COLO668 (cell line): ENCODE data around the gene WWOX.
A peak's percentile ranks its signal among the peaks of the same experiment; 100 is the strongest.

Experiments
- DNase-seq: peaks from one replicate; lab custom pipeline; 2025; ENCODE audit not compliant: unreplicated experiment; lab: John Stamatoyannopoulos, UW

WWOX gene

GRCh38 chr16:78140818-78141466 is 41.5 kb downstream of the WWOX start:
- DNase-seq, result no peak

DNA sequence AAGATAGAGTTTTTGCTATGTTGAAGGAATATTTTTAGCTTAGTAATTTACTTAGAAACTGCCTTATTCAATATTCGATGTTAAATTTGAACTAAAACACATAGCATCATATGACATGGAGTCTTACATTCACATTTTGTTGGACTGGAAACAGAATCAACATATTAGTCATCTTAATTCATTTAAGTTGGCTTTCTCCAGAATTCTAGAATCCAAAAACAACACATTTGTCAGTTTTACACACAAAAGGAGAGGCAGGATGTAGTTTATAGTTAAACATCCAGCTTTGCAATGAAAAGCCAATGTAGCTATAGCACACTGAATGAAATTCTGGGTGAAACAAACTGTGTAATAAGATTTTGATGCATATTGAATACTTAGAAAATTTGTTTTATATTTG is 43.3 kb downstream of the WWOX start:
- no peak for DNase-seq

DNA sequence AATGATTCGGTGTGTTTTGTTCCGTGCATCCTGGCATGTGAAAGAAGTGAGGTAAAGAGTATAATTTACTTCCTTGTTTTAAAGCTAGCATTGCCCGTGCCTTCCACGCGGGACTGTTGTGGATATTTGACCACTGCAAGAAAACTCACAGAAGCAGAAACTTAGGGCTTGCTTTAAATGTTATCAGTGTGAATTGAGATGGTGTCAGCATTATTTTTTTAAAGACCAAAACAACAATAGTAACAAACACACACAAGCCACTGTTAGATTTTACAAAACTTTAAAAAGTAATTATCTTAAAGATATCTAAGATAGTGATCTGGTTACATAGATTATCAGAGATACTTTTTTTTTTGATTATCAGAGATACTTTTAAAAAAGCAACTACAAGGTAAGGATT is 47.4 kb downstream of the WWOX start:
- no peak for DNase-seq

DNA sequence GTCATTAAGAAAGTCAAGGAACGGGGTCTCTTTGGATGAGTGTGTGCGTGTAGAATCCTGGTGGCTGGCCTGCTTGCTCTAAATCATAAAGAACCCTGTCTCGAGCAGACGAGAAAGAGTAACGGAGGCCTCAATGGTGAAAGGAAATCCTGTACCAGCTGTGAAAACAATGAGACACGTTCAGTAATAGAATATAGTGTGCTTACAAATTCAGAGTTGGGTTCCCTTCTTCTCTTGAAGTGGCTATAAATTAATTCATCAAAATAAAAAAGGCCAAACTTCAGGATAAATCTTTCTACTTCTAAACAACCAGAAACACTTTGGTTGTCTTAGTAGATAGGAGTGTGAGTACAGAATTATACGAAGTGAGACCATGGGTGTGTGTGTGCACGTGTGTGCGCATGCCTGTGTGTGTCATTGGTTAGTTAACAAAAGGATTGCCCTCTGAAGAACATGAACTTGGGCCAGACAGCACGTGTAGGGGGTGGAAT is 48.5 kb downstream of the WWOX start:
- DNase-seq, result peak; percentile 15

DNA sequence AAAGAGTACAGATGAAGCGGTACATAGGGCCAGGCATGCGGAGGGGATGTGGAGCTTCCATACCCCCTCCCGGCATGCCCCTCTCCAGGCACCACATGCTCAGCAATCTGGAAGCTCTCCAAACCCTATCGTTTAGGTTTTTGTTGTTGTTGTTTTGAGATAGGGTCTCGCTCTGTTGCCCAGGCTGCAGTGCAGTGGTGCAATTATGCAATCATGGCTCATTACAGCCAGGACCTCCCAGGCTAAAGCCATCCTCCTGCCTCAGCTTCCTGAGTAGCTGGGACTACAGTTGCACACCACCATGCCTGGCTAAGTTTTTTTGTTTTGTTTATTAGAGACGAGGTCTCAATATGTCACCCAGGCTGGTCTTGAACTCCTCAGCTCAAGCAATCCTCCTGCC is 50.8 kb downstream of the WWOX start:
- DNase-seq, result no peak

- DNase-seq, result no peak
Measured at GRCh38 chr16:78154729-78155461, 55.4 kb downstream of the WWOX start.

DNA sequence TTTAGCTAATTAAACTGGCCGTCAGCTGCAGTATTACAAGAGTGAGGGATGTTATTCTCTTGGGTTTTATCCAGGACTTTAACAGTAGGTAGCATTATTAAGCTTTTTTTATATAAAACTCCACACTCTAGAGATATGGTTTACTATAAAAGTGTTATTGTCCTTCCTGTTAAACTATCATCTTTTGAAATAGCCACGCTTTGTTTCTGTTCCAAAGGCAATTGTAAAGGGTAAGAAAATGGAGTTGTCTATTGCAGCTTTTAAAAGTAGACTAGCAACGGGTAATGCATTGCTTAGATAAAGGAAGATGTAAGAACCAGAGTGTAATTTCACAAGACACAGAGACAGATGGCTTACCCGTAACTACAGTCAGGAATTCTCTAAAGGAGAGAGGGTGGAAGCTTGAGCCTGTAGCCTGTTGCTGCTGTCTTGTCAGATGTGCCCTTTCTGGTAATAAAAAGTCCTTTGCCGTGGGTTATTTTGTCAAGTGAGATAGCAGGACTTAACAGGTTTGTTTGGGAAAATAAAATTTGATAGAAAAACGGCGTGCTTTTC is 56.4 kb downstream of the WWOX start:
- DNase-seq, result no peak

- no peak for DNase-seq
Measured at GRCh38 chr16:78161023-78161729, 61.7 kb downstream of the WWOX start.

- DNase-seq, result no peak
Measured at GRCh38 chr16:78163772-78164670, 64.6 kb downstream of the WWOX start.

GRCh38 chr16:78170494-78170933 is 71.1 kb downstream of the WWOX start:
- DNase-seq, result no peak

DNA sequence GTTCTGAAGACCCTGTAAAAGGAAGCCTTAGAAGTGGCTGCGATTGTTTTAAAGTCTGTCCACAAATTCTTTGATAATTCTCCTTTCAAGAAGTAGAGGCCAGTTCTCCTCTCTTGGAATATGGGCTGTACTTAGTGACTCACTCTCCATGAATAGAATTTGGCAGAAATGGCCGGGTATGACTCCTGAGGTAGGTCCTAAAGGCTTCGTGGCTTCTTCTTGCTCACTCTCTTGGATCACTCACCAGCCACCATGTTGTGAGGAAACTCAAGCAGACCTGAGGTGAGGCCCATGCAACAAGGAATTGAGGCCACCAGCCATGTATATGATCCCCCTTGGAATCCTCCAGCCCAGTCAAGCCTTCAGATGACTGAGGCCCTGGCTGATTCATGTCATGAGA is 75.8 kb downstream of the WWOX start:
- DNase-seq, result no peak

GRCh38 chr16:78176435-78176834 is 77.0 kb downstream of the WWOX start:
- no peak for DNase-seq

- DNase-seq, result no peak
Measured at GRCh38 chr16:78177218-78177617, 77.8 kb downstream of the WWOX start.

DNA sequence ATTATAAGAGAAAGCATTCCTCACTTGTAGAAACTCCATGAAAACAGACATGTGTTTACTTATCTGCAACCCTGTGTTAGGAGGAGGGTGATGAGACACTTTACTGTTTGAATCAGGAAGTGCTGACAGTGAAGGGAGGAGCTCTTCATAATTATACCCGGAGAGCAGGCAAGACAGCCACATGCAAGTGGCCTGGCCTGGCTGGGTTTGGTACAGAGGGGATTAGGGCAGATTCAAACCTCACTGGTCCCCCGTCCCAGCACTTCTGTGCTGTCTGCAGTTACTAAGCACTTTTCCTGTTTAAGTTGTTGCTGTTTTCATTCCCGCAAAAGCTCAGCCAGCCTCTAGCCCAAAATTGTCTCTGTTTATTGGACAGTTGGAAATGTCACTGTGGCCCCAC is 78.5 kb downstream of the WWOX start:
- no peak for DNase-seq

DNA sequence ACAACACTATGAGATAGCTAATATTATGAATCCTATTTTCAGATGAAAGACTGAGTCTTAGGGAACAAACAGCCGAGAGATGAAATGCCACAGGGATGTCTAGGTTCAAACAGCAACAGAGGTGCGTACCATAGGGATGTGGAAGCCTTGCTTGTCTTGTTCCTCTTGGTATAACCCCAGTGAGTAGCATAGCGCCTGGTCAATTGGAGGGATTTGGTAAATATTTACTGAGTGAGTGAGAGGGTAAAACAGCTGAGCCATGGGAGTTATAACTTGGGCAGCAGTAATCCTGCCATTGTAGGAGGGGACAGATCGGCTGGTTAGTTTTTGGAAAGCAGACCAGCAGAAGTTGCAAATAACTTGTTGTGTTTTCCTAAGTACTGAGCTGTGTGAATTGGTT is 80.2 kb downstream of the WWOX start:
- peak; percentile 21 for DNase-seq

- no peak for DNase-seq
Measured at GRCh38 chr16:78180349-78180748, 80.9 kb downstream of the WWOX start.

GRCh38 chr16:78183437-78184237 is 84.2 kb downstream of the WWOX start:
- peak; percentile 62 for DNase-seq

DNA sequence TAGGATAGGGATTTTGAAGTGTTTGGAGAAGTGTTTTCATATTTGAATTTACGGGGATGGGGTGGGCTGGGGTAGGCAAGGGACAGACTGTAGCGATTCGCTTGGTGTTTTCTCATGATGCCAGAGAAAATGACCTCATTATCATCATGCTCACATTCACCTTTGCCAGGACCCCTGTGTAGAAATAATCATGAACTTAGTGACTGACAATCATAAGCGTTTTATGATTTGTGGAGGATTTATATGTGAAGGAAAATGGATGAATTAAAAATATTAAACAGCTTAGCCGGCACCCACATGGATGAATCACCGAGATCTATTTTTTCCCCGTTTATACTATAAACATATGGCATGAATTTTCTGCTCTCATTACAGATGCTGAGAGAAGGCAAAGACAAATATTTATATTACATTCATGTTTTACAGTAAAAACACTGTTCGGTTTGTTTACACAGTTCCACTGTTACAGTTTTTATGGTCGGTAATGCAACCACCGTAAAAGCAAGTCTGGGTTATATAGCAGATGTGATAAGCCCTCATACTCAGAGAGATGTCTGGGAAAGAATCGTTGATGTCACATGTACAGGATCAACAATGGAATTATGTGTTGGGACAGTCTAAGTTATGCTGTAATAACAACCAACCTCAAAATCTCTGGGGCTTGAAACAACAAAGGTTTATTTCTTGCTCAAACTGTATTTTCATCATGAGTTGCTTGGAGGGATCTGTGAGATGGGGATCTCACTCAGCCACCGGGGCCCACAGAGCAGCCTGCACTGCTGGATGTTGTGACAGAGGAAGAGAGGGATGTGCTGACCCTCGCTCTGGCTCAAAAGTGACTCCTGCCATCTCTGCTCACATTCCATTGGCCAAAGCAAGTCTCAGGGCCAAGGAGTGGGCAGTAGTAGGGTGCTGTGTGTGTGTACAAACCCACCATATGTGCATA is 85.1 kb downstream of the WWOX start:
- DNase-seq, result peak; percentile 40

- DNase-seq, result no peak
Measured at GRCh38 chr16:78189121-78189520, 89.7 kb downstream of the WWOX start.
